ENCODE data around the gene AACS.
"Not testable (repeated sequence)": the region's sequence is repeated elsewhere in the genome, so short reads cannot be mapped to it uniquely, and the experiment has no call there.

The AACS gene

GRCh38 chr12:125128439-125129178 lies 63.4 kb downstream of the AACS start:
- DNase-seq, result no peak

- no peak for DNase-seq
Measured at GRCh38 chr12:125129179-125129571, 63.9 kb downstream of the AACS start.

GRCh38 chr12:125129591-125130255 lies 64.5 kb downstream of the AACS start:
- no peak for DNase-seq

- DNase-seq, result no peak
Measured at GRCh38 chr12:125131958-125132357, 66.7 kb downstream of the AACS start.

- no peak for DNase-seq
Measured at GRCh38 chr12:125132698-125133400, 67.6 kb downstream of the AACS start.

GRCh38 chr12:125133616-125134015 lies 68.4 kb downstream of the AACS start:
- DNase-seq, result no peak

- DNase-seq, result no peak
Measured at GRCh38 chr12:125134576-125134975, 69.3 kb downstream of the AACS start.

GRCh38 chr12:125135906-125136305 lies 70.7 kb downstream of the AACS start:
- no peak for DNase-seq

GRCh38 chr12:125136702-125137101 lies 71.5 kb downstream of the AACS start:
- no peak for DNase-seq

- DNase-seq, result no peak
Measured at GRCh38 chr12:125137766-125138344, 72.6 kb downstream of the AACS start.

- DNase-seq, result peak; percentile 91
Measured at GRCh38 chr12:125140279-125141209, 75.3 kb downstream of the AACS start.

GRCh38 chr12:125141210-125141573 lies 76.0 kb downstream of the AACS start:
- not testable (repeated sequence) for DNase-seq

- no peak for DNase-seq
Measured at GRCh38 chr12:125142601-125143000, 77.4 kb downstream of the AACS start.

- no peak for DNase-seq
Measured at GRCh38 chr12:125143491-125143890, 78.3 kb downstream of the AACS start.

- DNase-seq, result no peak
Measured at GRCh38 chr12:125145196-125145595, 80.0 kb downstream of the AACS start.

- no peak for DNase-seq
Measured at GRCh38 chr12:125148316-125148715, 83.1 kb downstream of the AACS start.

GRCh38 chr12:125149160-125150108 lies 84.2 kb downstream of the AACS start:
- no peak for DNase-seq

GRCh38 chr12:125151284-125151683 lies 86.0 kb downstream of the AACS start:
- no peak for DNase-seq

GRCh38 chr12:125152463-125152862 lies 87.2 kb downstream of the AACS start:
- no peak for DNase-seq

GRCh38 chr12:125155366-125155765 lies 90.1 kb downstream of the AACS start:
- no peak for DNase-seq

GRCh38 chr12:125157177-125157576 lies 91.9 kb downstream of the AACS start:
- DNase-seq, result no peak

Measured in NCI-H226 (cell line).